BJ (cell line): ENCODE data around the gene SCP2. TPM values are rescaled to one million over a fixed set of nuclear protein-coding genes. Genes with fewer than 3 reads are reported as not detected.
"Not testable (repeated sequence)": the region's sequence is repeated elsewhere in the genome, so short reads cannot be mapped to it uniquely, and the experiment has no call there.

ENCODE experiments used
- CTCF ChIA-PET: fragments of 350-600 bp; formaldehyde crosslinking; extraction: SDS; loops from one replicate; lab custom pipeline; 2021; ENCODE audit warnings: antibody characterized with exemption, inconsistent platforms; lab: Yijun Ruan, JAX
- POLR2A ChIA-PET: fragments of 300-600 bp; sonication (Branson Sonifier 250); formaldehyde crosslinking; extraction: SDS; loops from one replicate; lab custom pipeline; 2021; ENCODE audit warnings: antibody characterized with exemption; lab: Charles Lee
- DNase-seq: peaks from one replicate; pipeline ENCODE4 v3.0.0-alpha.2; 2011; ENCODE audit warnings: low read depth
- H3K27me3 ChIP-seq: 2 replicates; pipeline ENCODE4 v1.6.0; 2011; ENCODE audit warnings: low read length; ENCODE audit not compliant: control insufficient read depth, insufficient read depth
- H3K36me3 ChIP-seq: 2 replicates; pipeline ENCODE4 v1.5.1; 2011; ENCODE audit warnings: low read length; ENCODE audit not compliant: control insufficient read depth, insufficient read depth
- H3K4me3 ChIP-seq: 2 replicates; pipeline ENCODE4 v1.5.1; 2011; ENCODE audit warnings: low read depth, mild to moderate bottlenecking, control low read depth, low read length
- CTCF ChIP-seq: IDR thresholded peaks from 2 replicates; pipeline ENCODE4 v1.5.1; 2011; ENCODE audit warnings: low read depth, mild to moderate bottlenecking, control low read depth, inconsistent platforms, low read length, moderate library complexity; ENCODE audit not compliant: insufficient read depth
- polyA plus RNA-seq: library from polyadenylated mRNA; depleted of rRNA; stranded (reverse); fragments of >200 nt; gene quantifications from 2 replicates; pipeline ENCODE4 v1.2.3, GENCODE V29; 2011

SCP2 gene
- polyA plus RNA-seq, 1 experiment = 50.0 TPM

DNA sequence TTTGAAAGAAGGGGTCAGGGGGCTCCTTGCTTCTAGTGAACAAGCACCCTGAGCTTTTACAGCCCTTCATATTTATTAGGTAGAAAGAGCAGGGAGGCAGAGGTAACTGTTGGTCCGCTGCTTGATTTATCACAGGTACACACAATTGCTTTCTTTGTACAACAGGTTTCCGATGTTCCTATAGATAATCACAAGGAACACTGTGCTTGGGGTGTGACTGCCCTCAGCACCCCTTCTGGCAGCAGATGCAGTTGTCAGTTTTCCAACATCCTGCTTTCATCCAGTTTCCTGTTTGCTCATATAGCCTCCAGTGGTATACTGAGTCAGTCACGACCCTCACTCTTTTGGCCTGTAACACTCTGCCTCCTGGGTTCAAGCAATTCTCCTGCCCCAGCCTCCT lies 40.6 kb downstream of the SCP2 start:
- POLR2A ChIA-PET = no interaction called here
- DNase-seq = no peak
- CTCF ChIA-PET = interaction anchor here (0.6 kb wide), 1 partner anchor 212 kb away, joined by 3 read pairs; no protein-coding TSS in a partner anchor
- Histone ChIP-seq H3K27me3 (no peaks in the 10 kb centered on the region), H3K4me3 (no peak overlapping the region), H3K36me3 (peaks cover 3% of the 10 kb centered on the region; the same call in 1 of the 2 replicates)
- TF ChIP-seq CTCF = no peak

DNA sequence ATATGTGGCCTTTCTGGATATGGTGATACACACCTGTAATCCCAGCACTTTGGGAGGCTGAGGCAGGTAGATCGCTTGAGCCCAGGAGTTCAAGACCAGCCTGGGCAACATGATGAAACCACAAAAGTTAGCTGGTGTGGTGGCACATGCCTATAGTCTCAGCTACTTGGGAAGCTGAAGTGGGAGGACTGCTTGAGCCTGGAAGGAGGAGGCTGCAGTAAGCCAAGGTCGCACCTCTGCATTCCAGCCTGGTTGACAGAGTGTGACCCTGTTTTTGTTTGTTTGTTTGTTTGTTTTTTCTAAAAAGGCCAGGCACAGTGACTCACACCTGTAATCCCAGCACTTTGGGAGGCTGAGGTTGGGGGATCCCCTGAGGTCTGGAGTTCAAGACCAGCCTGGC lies 42.2 kb downstream of the SCP2 start:
- DNase-seq, H3K4me3 ChIP-seq, POLR2A ChIA-PET, H3K36me3 ChIP-seq, H3K27me3 ChIP-seq, CTCF ChIA-PET: not testable (repeated sequence)

GRCh38 chr1:52970149-52970548 lies 43.1 kb downstream of the SCP2 start:
- CTCF ChIA-PET = no interaction called here
- POLR2A ChIA-PET = no interaction called here
- Histone ChIP-seq H3K36me3 (peaks cover 3% of the 10 kb centered on the region; the same call in 1 of the 2 replicates), H3K4me3 (no peak overlapping the region), H3K27me3 (no peaks in the 10 kb centered on the region)
- DNase-seq = no peak
- 0 out of 2 replicates have a peak, but pooled peaks have one; percentile 14 for TF ChIP-seq CTCF

- POLR2A ChIA-PET = no interaction called here
- CTCF ChIA-PET = no interaction called here
- H3K27me3 ChIP-seq = no peaks in the 10 kb centered on the region
- DNase-seq = no peak
- no peak for TF ChIP-seq CTCF
- H3K4me3 ChIP-seq = no peak overlapping the region
- H3K36me3 ChIP-seq = peaks cover 1% of the 10 kb centered on the region
Measured at GRCh38 chr1:52973841-52974240, 46.8 kb downstream of the SCP2 start.

- no peak overlapping the region for H3K4me3 ChIP-seq
- no peak for DNase-seq
Measured at GRCh38 chr1:52976183-52977035, 49.3 kb downstream of the SCP2 start.

More at GRCh38 chr1:52976183-52977035, 49.3 kb downstream of the SCP2 start:
- ChIA-PET POLR2A (no interaction called here), CTCF (no interaction called here)
- Histone ChIP-seq H3K27me3 (no peaks in the 10 kb centered on the region), H3K36me3 (peaks cover 1% of the 10 kb centered on the region)
- no peak for TF ChIP-seq CTCF
